AG04450 (cell line): ENCODE results near the gene TMEM107. TPM values are rescaled to one million over a fixed set of nuclear protein-coding genes. Genes with fewer than 3 reads are reported as not detected.

Experiments used
- CTCF ChIA-PET: fragments of 300-600, 350-600 bp; formaldehyde crosslinking; extraction: SDS; loops from one replicate; lab custom pipeline; 2022; ENCODE audit warnings: antibody characterized with exemption, inconsistent platforms; lab: Charles Lee
- POLR2A ChIA-PET: fragments of 350-600 bp; formaldehyde crosslinking; extraction: SDS; loops from one replicate; lab custom pipeline; 2021; ENCODE audit warnings: antibody characterized with exemption, inconsistent platforms; lab: Yijun Ruan, JAX
- DNase-seq: peaks from one replicate; pipeline ENCODE4 v3.0.0-alpha.2; 2011; ENCODE audit warnings: low read depth, low spot score
- H3K27ac ChIP-seq: one replicate; pipeline ENCODE4 v1.5.1; 2012; ENCODE audit warnings: low read depth, low read length, control low read depth
- H3K27me3 ChIP-seq: one replicate; pipeline ENCODE4 v1.6.0; 2012; ENCODE audit warnings: low read length; ENCODE audit not compliant: control insufficient read depth, insufficient read depth
- H3K4me3 ChIP-seq: 2 replicates; pipeline ENCODE4 v1.5.1; 2011; ENCODE audit warnings: mild to moderate bottlenecking, low read depth, low read length, control low read depth
- H3K9me3 ChIP-seq: 2 replicates; pipeline ENCODE4 v1.5.1; 2012; ENCODE audit warnings: low read length; ENCODE audit not compliant: control insufficient read depth, insufficient read depth
- polyA plus RNA-seq: library from polyadenylated mRNA; depleted of rRNA; stranded (reverse); fragments of >200 nt; gene quantifications from 2 replicates; pipeline ENCODE4 v1.2.3, GENCODE V29; 2011
- TF ChIP-seq, protein P1 (sequence below): IDR thresholded peaks from 2 replicates; pipeline ENCODE4 v1.5.1; 2011; ENCODE audit warnings: low read depth, low read length, control low read depth, inconsistent platforms

Gene TMEM107
- polyA plus RNA-seq, 1 experiment: 9.6 TPM

DNA sequence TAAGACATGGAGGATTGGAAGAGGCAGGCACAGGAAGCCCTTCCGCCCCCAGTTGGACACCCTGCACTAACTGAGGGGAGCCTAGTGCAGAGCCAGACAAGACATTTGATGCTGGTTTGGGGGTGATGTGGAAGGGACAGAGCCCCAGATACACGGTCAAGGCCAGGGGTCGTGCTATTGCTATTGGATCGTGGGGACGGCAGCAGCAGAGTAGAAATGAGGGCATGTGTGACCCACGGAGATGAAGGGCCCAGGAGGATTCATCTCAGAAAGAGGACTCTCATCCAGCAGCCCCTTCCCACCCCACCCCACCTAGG, 11.4 kb downstream of the TMEM107 start:
- TF ChIP-seq, protein P1, sequence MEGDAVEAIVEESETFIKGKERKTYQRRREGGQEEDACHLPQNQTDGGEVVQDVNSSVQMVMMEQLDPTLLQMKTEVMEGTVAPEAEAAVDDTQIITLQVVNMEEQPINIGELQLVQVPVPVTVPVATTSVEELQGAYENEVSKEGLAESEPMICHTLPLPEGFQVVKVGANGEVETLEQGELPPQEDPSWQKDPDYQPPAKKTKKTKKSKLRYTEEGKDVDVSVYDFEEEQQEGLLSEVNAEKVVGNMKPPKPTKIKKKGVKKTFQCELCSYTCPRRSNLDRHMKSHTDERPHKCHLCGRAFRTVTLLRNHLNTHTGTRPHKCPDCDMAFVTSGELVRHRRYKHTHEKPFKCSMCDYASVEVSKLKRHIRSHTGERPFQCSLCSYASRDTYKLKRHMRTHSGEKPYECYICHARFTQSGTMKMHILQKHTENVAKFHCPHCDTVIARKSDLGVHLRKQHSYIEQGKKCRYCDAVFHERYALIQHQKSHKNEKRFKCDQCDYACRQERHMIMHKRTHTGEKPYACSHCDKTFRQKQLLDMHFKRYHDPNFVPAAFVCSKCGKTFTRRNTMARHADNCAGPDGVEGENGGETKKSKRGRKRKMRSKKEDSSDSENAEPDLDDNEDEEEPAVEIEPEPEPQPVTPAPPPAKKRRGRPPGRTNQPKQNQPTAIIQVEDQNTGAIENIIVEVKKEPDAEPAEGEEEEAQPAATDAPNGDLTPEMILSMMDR: no peak
- H3K27ac ChIP-seq: peak overlapping the region; percentile 47
- ChIA-PET POLR2A (interaction anchor here (1.0 to 1.3 kb wide), 2 partner anchors 9 to 14 kb away, joined by 4 to 9 read pairs; no protein-coding TSS in a partner anchor), CTCF (no interaction called here)
- no peaks in the 10 kb centered on the region; the same call in 1 of the 2 replicates for H3K9me3 ChIP-seq
- H3K4me3 ChIP-seq: no peak overlapping the region
- no peaks in the 10 kb centered on the region for H3K27me3 ChIP-seq
- DNase-seq: no peak

DNA sequence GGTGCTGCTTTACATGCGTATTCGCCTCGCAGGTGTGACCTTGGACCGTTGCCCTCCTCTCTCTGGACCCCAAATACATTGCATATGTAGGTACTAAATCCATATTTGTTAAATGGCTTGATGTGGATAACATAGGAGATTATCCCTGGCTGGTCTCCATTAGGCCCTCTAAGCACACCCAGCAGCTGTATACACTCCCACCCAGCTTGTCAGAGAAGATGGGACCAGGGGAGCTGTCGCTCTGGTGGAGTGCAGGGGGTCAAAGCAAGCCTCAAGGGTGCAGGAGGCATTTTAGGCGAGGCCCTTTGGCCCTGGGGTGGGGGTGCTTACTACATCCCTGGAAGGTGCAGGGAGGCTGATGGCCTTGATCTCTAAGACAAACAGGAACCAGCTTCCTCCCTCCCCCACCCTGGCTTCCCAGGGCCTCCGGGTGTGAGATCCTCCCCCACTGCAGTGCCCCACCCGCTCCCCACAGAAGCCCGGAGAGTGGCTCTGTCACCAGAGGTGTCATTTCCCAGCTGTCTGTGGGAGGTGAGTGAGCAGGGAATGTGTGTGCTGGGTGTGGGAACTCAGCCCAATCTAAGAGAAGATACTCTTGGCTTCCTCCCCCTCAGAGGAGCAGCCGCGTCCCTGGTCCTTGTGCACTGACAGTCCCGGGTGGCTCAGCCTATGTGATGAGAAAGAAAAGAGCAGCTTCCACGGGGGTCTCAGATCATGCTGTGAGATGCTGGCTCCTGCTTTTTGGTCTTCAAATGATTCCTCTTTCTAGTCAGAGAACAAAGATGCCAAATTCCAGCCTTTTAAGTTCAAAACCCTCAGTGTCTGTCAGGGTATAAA, 12.0 kb downstream of the TMEM107 start:
- TF ChIP-seq, protein P1: no peak

DNA sequence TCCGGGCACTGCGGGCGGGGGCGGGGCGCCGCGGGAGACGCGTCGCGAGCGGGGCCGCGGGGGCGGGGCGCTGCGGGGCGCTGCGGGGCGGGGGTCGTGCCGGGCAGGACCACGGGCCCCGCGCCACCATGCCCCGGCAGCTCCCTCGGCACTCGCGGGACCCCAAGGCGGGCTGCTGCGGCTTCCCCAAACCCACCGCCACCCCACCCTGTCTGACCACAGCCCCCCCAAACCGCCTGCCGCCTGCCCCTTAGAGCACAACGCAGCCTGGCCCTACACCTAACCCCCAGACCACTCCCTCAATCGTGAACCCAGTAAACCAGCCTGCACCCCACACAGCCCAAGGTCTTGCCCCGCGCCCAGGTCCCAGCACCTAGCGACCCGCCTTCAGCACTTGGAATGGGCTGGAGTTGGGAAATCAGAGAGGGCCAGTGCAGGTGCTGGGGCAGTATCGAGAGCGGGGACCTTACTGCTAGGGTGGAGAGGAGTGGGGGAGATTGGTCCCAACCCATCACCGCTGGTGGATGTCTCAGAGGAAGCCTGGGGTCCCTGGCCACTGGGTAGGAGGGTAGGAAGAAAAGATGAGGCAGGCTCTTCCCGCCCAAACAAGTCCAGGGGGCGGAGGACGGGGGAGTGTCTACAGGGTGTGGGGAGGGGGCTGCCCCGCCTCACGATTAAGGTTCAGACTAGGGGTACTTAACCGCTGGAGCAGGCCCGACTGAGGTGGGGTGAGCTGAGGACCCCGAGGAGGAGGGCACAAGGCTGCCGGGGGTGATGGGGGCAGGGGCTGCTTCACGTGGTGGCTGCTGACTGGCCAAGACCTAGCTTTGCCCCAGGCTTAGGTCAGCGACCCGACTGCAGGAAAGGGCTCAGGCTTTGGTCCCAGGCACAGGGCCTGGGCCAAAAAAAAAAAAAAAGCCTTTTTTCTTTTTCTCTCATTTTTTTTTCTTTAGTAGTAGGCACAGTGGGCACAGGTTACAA, 12.9 kb downstream of the TMEM107 start:
- no peaks in the 10 kb centered on the region for H3K27me3 ChIP-seq
- TF ChIP-seq, protein P1: no peak
- H3K4me3 ChIP-seq: peak overlapping the region; percentile 90
- ChIA-PET CTCF (interaction anchor here (0.6 kb wide), 1 partner anchor 530 kb away, joined by 6 read pairs; no protein-coding TSS in a partner anchor), POLR2A (interaction anchor here (0.6 to 1.3 kb wide), 2 partner anchors 10 to 812 kb away, joined by 3 to 9 read pairs; no protein-coding TSS in a partner anchor)
- DNase-seq: no peak
- no peaks in the 10 kb centered on the region; the same call in 1 of the 2 replicates for H3K9me3 ChIP-seq
- peak overlapping the region; percentile 47 for H3K27ac ChIP-seq

More for the DNA sequence above, 12.0 kb downstream of the TMEM107 start:
- no peaks in the 10 kb centered on the region for H3K27me3 ChIP-seq
- ChIA-PET CTCF (no interaction called here), POLR2A (interaction anchor here (1.0 to 1.3 kb wide), 2 partner anchors 9 to 13 kb away, joined by 4 to 9 read pairs; no protein-coding TSS in a partner anchor)
- no peaks in the 10 kb centered on the region; the same call in 1 of the 2 replicates for H3K9me3 ChIP-seq
- H3K27ac ChIP-seq: peak overlapping the region; percentile 47
- H3K4me3 ChIP-seq: no peak overlapping the region
- DNase-seq: no peak

DNA sequence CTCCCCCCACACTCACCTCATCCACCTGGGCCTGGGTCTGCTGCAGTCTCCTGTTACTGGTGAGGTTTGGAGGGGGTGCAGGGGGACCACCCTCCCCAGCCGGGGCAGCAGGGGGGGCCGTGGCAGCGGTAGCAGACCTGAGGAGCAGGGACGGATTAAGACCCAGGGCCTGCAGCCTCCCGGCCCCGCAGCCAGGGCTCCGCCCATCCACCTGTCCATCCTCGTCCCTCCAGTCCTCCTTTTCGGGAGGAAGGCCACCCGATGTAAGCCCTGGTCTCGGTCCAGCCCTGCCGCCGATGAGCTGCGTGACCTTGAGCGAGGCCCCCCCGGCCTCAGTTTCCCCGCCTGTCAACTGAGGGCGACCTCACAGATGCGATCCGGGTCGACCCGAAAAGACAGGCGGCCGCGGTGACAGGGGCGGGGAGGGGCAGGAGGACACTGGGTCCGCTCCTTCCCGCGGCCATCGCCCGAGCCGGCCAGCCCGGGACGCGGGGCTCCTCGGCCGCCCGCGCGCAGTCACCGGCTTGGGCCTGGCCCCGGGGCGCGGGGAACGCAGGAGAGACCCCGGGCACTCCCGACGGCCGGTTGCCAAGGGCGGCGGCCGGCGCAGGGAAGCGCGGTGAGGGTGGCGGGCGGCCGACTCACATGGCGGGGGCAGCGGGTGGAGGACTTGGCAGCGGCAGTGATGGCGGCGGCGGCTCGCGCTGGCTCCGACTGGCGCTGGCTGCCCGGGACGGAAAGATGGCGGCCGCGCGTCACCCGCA, 13.8 kb downstream of the TMEM107 start, which contains the start of gene VAMP2:
TSS of gene VAMP2 (minus strand) at position 716 of the 764 bp plus-strand sequence. CDS start at position 647, 69 bp downstream.
- POLR2A ChIA-PET: interaction anchor here (0.6 kb wide), 1 partner anchor 811 kb away, joined by 3 read pairs; no protein-coding TSS in a partner anchor
- Histone ChIP-seq H3K4me3 (peak within 1 kb of the TSS; percentile 90), H3K27me3 (no peaks in the 10 kb centered on the region), H3K9me3 (no peaks in the 10 kb centered on the region; the same call in 1 of the 2 replicates), H3K27ac (peak within 1 kb of the TSS; percentile 47)
- DNase-seq: no peak
- TF ChIP-seq, protein P1: no peak
- CTCF ChIA-PET: interaction anchor here (0.6 kb wide), 1 partner anchor 28 kb away, joined by 3 read pairs; the partner anchor contains the start of gene BORCS6
